Measurements from ENCODE around the gene TMEM238. TPM values are rescaled to one million over a fixed set of nuclear protein-coding genes. Genes with fewer than 3 reads are reported as not detected.
"Not testable (repeated sequence)": the region's sequence is repeated elsewhere in the genome, so short reads cannot be mapped to it uniquely, and the experiment has no call there.

Gene TMEM238
- total and polyA plus RNA-seq, 12 donors = 0.13 to 9.3 (median 2.9) TPM; not detected in 2

GRCh38 chr19:55419624-55420236, 35.6 kb upstream of the TMEM238 start:
- no peak for TF ChIP-seq POLR2A (IDR thresholded peaks at IDR 0.05)
- TF ChIP-seq CTCF (IDR thresholded peaks at IDR 0.05) = no peak
- no peaks in the 10 kb centered on the region for H3K27me3 ChIP-seq
- no peaks in the 10 kb centered on the region for H3K9me3 ChIP-seq (replicated peaks in 1 of 3)
- WGBS, 4 donors = 59 to 75% (median 70%) methylated on average over 3 to 5 of the region's 5 CpGs
- H3K36me3 ChIP-seq (replicated peaks in 1 of 2) = no peaks in the 10 kb centered on the region
- no peak overlapping the region for H3K4me3 ChIP-seq
- no peak overlapping the region for H3K27ac ChIP-seq
- intact Hi-C loops (cut with DNase I) = loop anchor here (5.0 to 10.0 kb wide), 3 partner anchors 125 to 277 kb away; partner anchors contain the start of gene TNNT1 (in 1 of the 2)
- H3K4me1 ChIP-seq (replicated peaks in 1 of 2) = no peaks in the 10 kb centered on the region
- DNase-seq = no peak

GRCh38 chr19:55419103-55419502, 35.0 kb upstream of the TMEM238 start:
- no peak overlapping the region for H3K27ac ChIP-seq
- TF ChIP-seq CTCF (IDR thresholded peaks at IDR 0.05) = no peak
- no peak for TF ChIP-seq POLR2A (IDR thresholded peaks at IDR 0.05)
- H3K27me3 ChIP-seq = no peaks in the 10 kb centered on the region
- 48 to 75% (median 59%) methylated on average over 3 to 5 of the region's 5 CpGs for WGBS, 4 donors
- no peaks in the 10 kb centered on the region for H3K4me1 ChIP-seq (replicated peaks in 1 of 2)
- intact Hi-C loops (cut with DNase I) = loop anchor here (5.0 to 10.0 kb wide), 3 partner anchors 124 to 277 kb away; partner anchors contain the start of gene TNNT1 (in 1 of the 2)
- H3K9me3 ChIP-seq (replicated peaks in 1 of 3) = no peaks in the 10 kb centered on the region
- no peak for DNase-seq
- no peak overlapping the region for H3K4me3 ChIP-seq
- no peaks in the 10 kb centered on the region for H3K36me3 ChIP-seq (replicated peaks in 1 of 2)

- WGBS, 4 donors = 11 to 19% (median 16%) methylated on average over 7 of the region's 7 CpGs
- H3K27me3 ChIP-seq = no peaks in the 10 kb centered on the region
Measured at GRCh38 chr19:55418185-55418584, 34.1 kb upstream of the TMEM238 start.

GRCh38 chr19:55410168-55410567, 26.1 kb upstream of the TMEM238 start:
- no peak for DNase-seq
- TF ChIP-seq POLR2A (IDR thresholded peaks at IDR 0.05) = no peak
- no peak for TF ChIP-seq CTCF (IDR thresholded peaks at IDR 0.05)
- no peaks in the 10 kb centered on the region for H3K27me3 ChIP-seq
- 94 to 97% (median 96%) methylated on average over 2 of the region's 2 CpGs for WGBS, 4 donors
- no peak overlapping the region for H3K4me3 ChIP-seq
- no peak overlapping the region for H3K27ac ChIP-seq
- H3K36me3 ChIP-seq (replicated peaks in 1 of 2) = peaks cover 0 to 8% of the 10 kb centered on the region in 2 donors
- intact Hi-C loops (cut with DNase I) = loop anchor here (10.0 kb wide), 2 partner anchors 115 to 265 kb away; partner anchors contain the start of gene TNNT1 (in 1 of the 2)
- H3K9me3 ChIP-seq (replicated peaks in 1 of 3) = no peaks in the 10 kb centered on the region
- H3K4me1 ChIP-seq (replicated peaks in 1 of 2) = peaks cover 6 to 24% of the 10 kb centered on the region in 2 donors

More at GRCh38 chr19:55418185-55418584, 34.1 kb upstream of the TMEM238 start:
- Histone ChIP-seq H3K9me3 (replicated peaks in 1 of 3) (no peaks in the 10 kb centered on the region), H3K36me3 (replicated peaks in 1 of 2) (no peaks in the 10 kb centered on the region), H3K4me1 (replicated peaks in 1 of 2) (no peaks in the 10 kb centered on the region), H3K4me3 (no peak overlapping the region), H3K27ac (no peak overlapping the region)
- TF ChIP-seq POLR2A (IDR thresholded peaks at IDR 0.05) = no peak
- TF ChIP-seq CTCF (IDR thresholded peaks at IDR 0.05) = peak; percentile 69 to 86 (median 76)
- peak; percentile 67 to 82 (median 76) for DNase-seq
- intact Hi-C loops (cut with DNase I) = loop anchor here (5.0 to 10.0 kb wide), 3 partner anchors 123 to 276 kb away; partner anchors contain the start of gene TNNT1 (in 1 of the 2)

GRCh38 chr19:55409179-55409578, 25.1 kb upstream of the TMEM238 start:
- DNase-seq; H3K9me3 ChIP-seq (replicated peaks in 1 of 3); intact Hi-C loops (cut with DNase I); H3K27me3 ChIP-seq; H3K4me3 ChIP-seq; H3K36me3 ChIP-seq (replicated peaks in 1 of 2); H3K27ac ChIP-seq: not testable (repeated sequence)
- H3K4me1 ChIP-seq (replicated peaks in 1 of 2) = peaks cover 6 to 24% of the 10 kb centered on the region in 2 donors
- 94 to 98% (median 97%) methylated on average over 8 of the region's 8 CpGs for WGBS, 4 donors

Data from adrenal gland (tissue), 12 donors.